A549 (cell line): ENCODE results near the gene RADX. TPM values are rescaled to one million over a fixed set of nuclear protein-coding genes. Genes with fewer than 3 reads are reported as not detected.

Experiments used
- ATAC-seq, 2 experiments: fragments of 200-7000 bp in 1 of 2; fragments of >200 bp in 1 of 2; cut with Nextera tagmentation in 1 of 2; cut with Tn5 transposase in 1 of 2; 3 replicates each; pipeline versions ENCODE4 v1.8.0 to v1.9.1; 2018 to 2020; ENCODE audit warnings: mild to moderate bottlenecking in 1 of 2, moderate library complexity in 1 of 2
- CTCF ChIA-PET: fragments of 300-600 bp; sonication (Branson Sonifier 250); formaldehyde crosslinking; extraction: SDS; loops from one replicate; lab custom pipeline; 2021; ENCODE audit warnings: antibody characterized with exemption, inconsistent platforms; lab: Yijun Ruan, JAX
- POLR2A ChIA-PET: fragments of 350-600 bp; formaldehyde crosslinking; extraction: SDS; loops from one replicate; lab custom pipeline; 2021; ENCODE audit warnings: antibody characterized with exemption, inconsistent platforms; lab: Yijun Ruan, JAX
- DNase-seq, 2 experiments: peaks; one replicate each; pipeline versions ENCODE4 v3.0.0 to v3.0.0-alpha.2; 2011 to 2016; ENCODE audit warnings: low read depth in 1 of 2, low spot score in 1 of 2
- FAIRE-seq: peaks from 2 replicates; lab custom pipeline; 2011; peaks lifted over from hg19 to GRCh38; lab: Jason Lieb, UNC
- H3K27ac ChIP-seq, 2 experiments: fragments of >200 bp; sonication (Bioruptor Twin); formaldehyde crosslinking; 3 replicates each; pipeline ENCODE4 v1.5.1; 2016 to 2017
- H3K4me1 ChIP-seq: fragments of >200 bp; sonication (Bioruptor Twin); formaldehyde crosslinking; 3 replicates; pipeline ENCODE4 v1.6.1; 2016
- H3K4me2 ChIP-seq: fragments of >200 bp; sonication (Bioruptor Twin); formaldehyde crosslinking; 3 replicates; pipeline ENCODE4 v1.6.1; 2016
- H3K4me3 ChIP-seq: fragments of >200 bp; sonication (Bioruptor Twin); formaldehyde crosslinking; 3 replicates; pipeline ENCODE4 v1.5.1; 2016
- H3K9me3 ChIP-seq: fragments of >200 bp; sonication (Bioruptor Twin); formaldehyde crosslinking; 3 replicates; pipeline ENCODE4 v1.6.1; 2016
- CEBPB ChIP-seq, 2 experiments: fragments of >200 bp in 1 of 2; sonication (Bioruptor Twin) in 1 of 2; formaldehyde crosslinking in 1 of 2; IDR thresholded peaks; 2 replicates each; pipeline ENCODE4 v1.6.1; 2012 to 2016
- CHD2 ChIP-seq: fragments of 150-350 bp; IDR thresholded peaks from 2 replicates; pipeline ENCODE4 v1.6.1; 2014; ENCODE audit warnings: low read length; ENCODE audit not compliant: partially characterized antibody
- CHD4 ChIP-seq: fragments of 200-600 bp; sonication (generic); IDR thresholded peaks from 2 replicates; pipeline ENCODE4 v1.6.1; 2016; ENCODE audit warnings: antibody characterized with exemption, mild to moderate bottlenecking, borderline replicate concordance
- EHF ChIP-seq: fragments of 250-450 bp; sonication (Bioruptor Pico); IDR thresholded peaks from 2 replicates; pipeline ENCODE4 v1.5.0; 2020; ENCODE audit warnings: mild to moderate bottlenecking
- ELK1 ChIP-seq: fragments of 150-350 bp; IDR thresholded peaks from 2 replicates; pipeline ENCODE4 v1.6.1; 2014; ENCODE audit warnings: low read depth, mild to moderate bottlenecking, low read length
- FOSB ChIP-seq: fragments of 250-450 bp; sonication (Bioruptor Pico); IDR thresholded peaks from 2 replicates; pipeline ENCODE4 v1.5.0; 2020; ENCODE audit warnings: mild to moderate bottlenecking, moderate library complexity
- FOSL2 ChIP-seq, 2 experiments: fragments of 450-650 bp in 1 of 2; fragments of >200 bp in 1 of 2; sonication (Bioruptor Twin) in 1 of 2; formaldehyde crosslinking; IDR thresholded peaks; 2 replicates each; pipeline versions ENCODE4 v1.5.0 to v1.6.1; 2016 to 2020; ENCODE audit warnings: mild to moderate bottlenecking in 1 of 2, moderate library complexity in 1 of 2
- KDM1A ChIP-seq: fragments of 200-600 bp; sonication (generic); IDR thresholded peaks from 2 replicates; pipeline ENCODE4 v1.6.1; 2016; ENCODE audit warnings: low read depth, mild to moderate bottlenecking
- KDM5A ChIP-seq: fragments of 200-600 bp; sonication (generic); IDR thresholded peaks from 2 replicates; pipeline ENCODE4 v1.6.1; 2016; ENCODE audit warnings: antibody characterized with exemption, mild to moderate bottlenecking
- MAFK ChIP-seq: fragments of 450-650 bp; IDR thresholded peaks from 2 replicates; pipeline ENCODE4 v1.6.1; 2014; ENCODE audit not compliant: partially characterized antibody
- NFE2L2 ChIP-seq: fragments of 150-350 bp; conservative IDR thresholded peaks from 2 replicates; pipeline ENCODE4 v1.6.1; 2014; ENCODE audit warnings: low read length
- NPAS2 ChIP-seq: fragments of 250-450 bp; sonication (Bioruptor Pico); IDR thresholded peaks from 2 replicates; pipeline ENCODE4 v1.8.0; 2022; ENCODE audit warnings: mild to moderate bottlenecking, moderate library complexity, borderline replicate concordance
- PHF8 ChIP-seq: fragments of 200-600 bp; sonication (generic); IDR thresholded peaks from 2 replicates; pipeline ENCODE4 v1.6.1; 2016; ENCODE audit warnings: low read depth, mild to moderate bottlenecking, antibody characterized with exemption, moderate library complexity, borderline replicate concordance
- RAD21 ChIP-seq, 2 experiments: fragments of >200 bp in 1 of 2; sonication (Bioruptor Twin) in 1 of 2; formaldehyde crosslinking in 1 of 2; IDR thresholded peaks in 1 of 2; conservative IDR thresholded peaks in 1 of 2; 2 replicates in 1 of 2; 3 replicates in 1 of 2; pipeline ENCODE4 v1.6.1; 2012 to 2018; ENCODE audit warnings: inconsistent platforms in 1 of 2
- RCOR1 ChIP-seq: fragments of 150-350 bp; IDR thresholded peaks from 2 replicates; pipeline ENCODE4 v1.6.1; 2014; ENCODE audit warnings: antibody characterized with exemption, low read length, low read depth
- RNF2 ChIP-seq: fragments of 200-600 bp; sonication (generic); IDR thresholded peaks from 2 replicates; pipeline ENCODE4 v1.6.1; 2016; ENCODE audit warnings: low read depth, mild to moderate bottlenecking, antibody characterized with exemption, moderate library complexity, borderline replicate concordance
- SMC3 ChIP-seq: fragments of >200 bp; sonication (Bioruptor Twin); formaldehyde crosslinking; IDR thresholded peaks from 3 replicates; pipeline ENCODE4 v1.6.1; 2018; ENCODE audit warnings: inconsistent platforms
- TFCP2L1 ChIP-seq: fragments of 250-450 bp; sonication (Bioruptor Pico); IDR thresholded peaks from 2 replicates; pipeline ENCODE4 v1.5.0; 2021; ENCODE audit warnings: mild to moderate bottlenecking
- TP53 ChIP-seq: fragments of 250-450 bp; sonication (Bioruptor Pico); IDR thresholded peaks from 2 replicates; pipeline ENCODE4 v1.5.0; 2021; ENCODE audit warnings: mild to moderate bottlenecking, moderate library complexity
- USF2 ChIP-seq: fragments of 450-650 bp; IDR thresholded peaks from 2 replicates; pipeline ENCODE4 v1.6.1; 2014; ENCODE audit warnings: antibody characterized with exemption
- ZC3H11A ChIP-seq: fragments of 450-650 bp; IDR thresholded peaks from 2 replicates; pipeline ENCODE4 v1.6.1; 2014; ENCODE audit warnings: antibody characterized with exemption, mild to moderate bottlenecking
- ZNF302 ChIP-seq: fragments of 250-450 bp; sonication (Bioruptor Pico); IDR thresholded peaks from 2 replicates; pipeline ENCODE4 v1.9.0; 2021; ENCODE audit warnings: inconsistent platforms, mild to moderate bottlenecking, moderate library complexity
- ZSCAN20 ChIP-seq: fragments of 250-450 bp; sonication (Bioruptor Pico); IDR thresholded peaks from 2 replicates; pipeline ENCODE4 v1.8.0; 2022; ENCODE audit warnings: mild to moderate bottlenecking, moderate library complexity
- WGBS: methylation state at CpG from one replicate; pipeline ENCODE4 v1.1.6; 2017; ENCODE audit errors: missing lambda C conversion rate; 5-methylcytosine and 5-hydroxymethylcytosine counted together
- polyA plus RNA-seq, 4 experiments: library from polyadenylated mRNA; depleted of rRNA in 3 of 4; stranded (reverse); fragments of >200 nt; fragmentation: RNase III in 1 of 4; extraction: RNeasy Plus Mini Kit Qiagen cat#74134 plus additional on column Dnase treatment in 1 of 4; gene quantifications; 2 replicates in 3 of 4; 3 replicates in 1 of 4; pipeline ENCODE4 v1.2.3, GENCODE V29; 2011 to 2017
- TF ChIP-seq, protein P1 (sequence below): fragments of >200 bp; sonication (Bioruptor Twin); formaldehyde crosslinking; IDR thresholded peaks from 3 replicates; pipeline ENCODE4 v1.5.1; 2016

The RADX gene
- polyA plus RNA-seq, 2 of the 4 experiments (the other 2 are of a cell fraction), result 0.12 to 0.25 TPM

DNA sequence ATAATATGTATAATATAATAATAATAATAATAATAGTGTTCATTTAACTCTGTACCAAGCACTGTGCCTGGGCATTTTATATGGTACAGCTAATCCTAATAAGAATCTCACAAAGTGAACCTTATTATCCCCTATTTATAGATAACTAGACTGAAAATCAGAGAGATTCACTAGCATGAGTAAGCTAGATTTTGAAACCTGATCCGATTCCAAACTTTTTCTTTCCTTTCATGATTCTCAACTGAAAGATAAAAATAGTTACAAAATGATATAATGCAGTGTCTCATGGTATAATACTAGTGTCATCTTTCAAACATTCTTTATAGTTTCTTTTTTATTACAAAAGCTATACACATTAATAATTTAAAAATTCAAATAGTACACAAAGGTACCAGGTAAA lies 58.9 kb downstream of the RADX start (continued):
- TF ChIP-seq RAD21 (conservative IDR thresholded peaks at IDR 0.05 in 1 of 2, IDR thresholded peaks at IDR 0.05 in 1 of 2) (no peak), ZNF302 (CRISPR knock-in tag) (no peak), NFE2L2 (no peak), ELK1 (no peak), EHF (CRISPR knock-in tag) (no peak)
- TF ChIP-seq, all 56 proteins: peak for 0

- no peak for ATAC-seq
- CTCF ChIA-PET, result no interaction called here
- no peak for TF ChIP-seq ZC3H11A
- TF ChIP-seq PHF8, result no peak
- no peak for TF ChIP-seq ELK1
- TF ChIP-seq FOSB (CRISPR knock-in tag), result no peak
- 61% methylated on average over 4 of the region's 4 CpGs for WGBS
- no peak for DNase-seq
- no peak overlapping the region for H3K4me3 ChIP-seq
- no peaks in the 10 kb centered on the region for H3K4me1 ChIP-seq
- no peak overlapping the region for H3K4me2 ChIP-seq
- no peak for FAIRE-seq
- H3K27ac ChIP-seq, result no peak overlapping the region
- no peaks in the 10 kb centered on the region for H3K9me3 ChIP-seq
- POLR2A ChIA-PET, result no interaction called here
These were observed 60.7 kb downstream of the RADX start for GRCh38 chrX:106672527-106672926.

GRCh38 chrX:106680716-106681115 lies 68.9 kb downstream of the RADX start:
- H3K4me2 ChIP-seq, result no peak overlapping the region
- TF ChIP-seq USF2 (no peak), FOSL2 (IDR thresholded peaks at IDR 0.05) (no peak), FOSL2 (CRISPR knock-in tag; IDR thresholded peaks at IDR 0.05) (no peak), ZSCAN20 (CRISPR knock-in tag) (no peak), TFCP2L1 (CRISPR knock-in tag) (no peak), NPAS2 (CRISPR knock-in tag) (no peak)
- TF ChIP-seq, all 56 proteins: peak for 0
- H3K9me3 ChIP-seq, result no peaks in the 10 kb centered on the region
- ChIA-PET CTCF (interaction anchor here (1.2 kb wide), 1 partner anchor 16 kb away, joined by 3 read pairs; no protein-coding TSS in a partner anchor), POLR2A (no interaction called here)
- ATAC-seq (no peak), FAIRE-seq (no peak), DNase-seq (no peak)
- H3K4me3 ChIP-seq, result no peak overlapping the region
- H3K27ac ChIP-seq, result no peak overlapping the region
- WGBS, result 35% methylated on average over 2 of the region's 2 CpGs
- no peaks in the 10 kb centered on the region for H3K4me1 ChIP-seq

GRCh38 chrX:106684207-106684606 lies 72.4 kb downstream of the RADX start:
- Histone ChIP-seq H3K4me2 (no peak overlapping the region), H3K27ac (no peak overlapping the region), H3K9me3 (no peaks in the 10 kb centered on the region), H3K4me3 (no peak overlapping the region), H3K4me1 (no peaks in the 10 kb centered on the region)
- ChIA-PET CTCF (no interaction called here), POLR2A (no interaction called here)
- DNase-seq (no peak), ATAC-seq (no peak), FAIRE-seq (no peak)
- TF ChIP-seq RNF2, result no peak
- TF ChIP-seq RCOR1, result no peak
- no peak for TF ChIP-seq ZSCAN20 (CRISPR knock-in tag)
- TF ChIP-seq KDM1A, result no peak
- TF ChIP-seq KDM5A, result no peak
- TF ChIP-seq TP53, result no peak
- no peak for TF ChIP-seq CHD2
- TF ChIP-seq, protein P1, sequence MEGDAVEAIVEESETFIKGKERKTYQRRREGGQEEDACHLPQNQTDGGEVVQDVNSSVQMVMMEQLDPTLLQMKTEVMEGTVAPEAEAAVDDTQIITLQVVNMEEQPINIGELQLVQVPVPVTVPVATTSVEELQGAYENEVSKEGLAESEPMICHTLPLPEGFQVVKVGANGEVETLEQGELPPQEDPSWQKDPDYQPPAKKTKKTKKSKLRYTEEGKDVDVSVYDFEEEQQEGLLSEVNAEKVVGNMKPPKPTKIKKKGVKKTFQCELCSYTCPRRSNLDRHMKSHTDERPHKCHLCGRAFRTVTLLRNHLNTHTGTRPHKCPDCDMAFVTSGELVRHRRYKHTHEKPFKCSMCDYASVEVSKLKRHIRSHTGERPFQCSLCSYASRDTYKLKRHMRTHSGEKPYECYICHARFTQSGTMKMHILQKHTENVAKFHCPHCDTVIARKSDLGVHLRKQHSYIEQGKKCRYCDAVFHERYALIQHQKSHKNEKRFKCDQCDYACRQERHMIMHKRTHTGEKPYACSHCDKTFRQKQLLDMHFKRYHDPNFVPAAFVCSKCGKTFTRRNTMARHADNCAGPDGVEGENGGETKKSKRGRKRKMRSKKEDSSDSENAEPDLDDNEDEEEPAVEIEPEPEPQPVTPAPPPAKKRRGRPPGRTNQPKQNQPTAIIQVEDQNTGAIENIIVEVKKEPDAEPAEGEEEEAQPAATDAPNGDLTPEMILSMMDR, result no peak
- TF ChIP-seq CHD4, result no peak
- no peak for TF ChIP-seq CEBPB (IDR thresholded peaks at IDR 0.05)
- TF ChIP-seq SMC3, result no peak
- TF ChIP-seq MAFK, result no peak
- WGBS, result 53% methylated on average over 4 of the region's 4 CpGs
